MM.1S (cell line): ENCODE data around the gene ERCC4.

ENCODE experiments used
- DNase-seq: peaks from one replicate; pipeline ENCODE4 v3.0.0-alpha.2; 2015
- H2AFZ ChIP-seq: fragments of 300-600 bp; sonication (generic); 2 replicates; pipeline ENCODE4 v1.6.0; 2016; ENCODE audit warnings: antibody characterized with exemption, low read length
- H3F3A ChIP-seq: fragments of 300-600 bp; sonication (generic); 2 replicates; pipeline ENCODE4 v1.6.1; 2016; ENCODE audit warnings: mild to moderate bottlenecking, antibody characterized with exemption, low read length, moderate library complexity, mixed read lengths; ENCODE audit not compliant: insufficient read depth
- H3K27ac ChIP-seq: fragments of 300-600 bp; sonication (generic); 2 replicates; pipeline ENCODE4 v1.5.1; 2016; ENCODE audit warnings: mild to moderate bottlenecking, low read length
- H3K27me3 ChIP-seq: fragments of 300-600 bp; sonication (generic); replicated peaks from 2 replicates; pipeline ENCODE4 v1.6.0; 2016; ENCODE audit warnings: low read length; ENCODE audit not compliant: insufficient read depth
- H3K36me3 ChIP-seq: fragments of 300-600 bp; sonication (generic); replicated peaks from 2 replicates; pipeline ENCODE4 v1.6.1; 2016; ENCODE audit warnings: mild to moderate bottlenecking, low read length, mixed read lengths; ENCODE audit not compliant: insufficient read depth
- H3K4me1 ChIP-seq: fragments of 300-600 bp; sonication (generic); 2 replicates; pipeline ENCODE4 v1.6.1; 2016; ENCODE audit warnings: low read length, mixed read lengths
- H3K4me2 ChIP-seq: fragments of 300-600 bp; sonication (generic); 2 replicates; pipeline ENCODE4 v1.6.0; 2016; ENCODE audit warnings: low read depth, low read length
- H3K4me3 ChIP-seq: fragments of 300-600 bp; sonication (generic); 2 replicates; pipeline ENCODE4 v1.5.1; 2016; ENCODE audit warnings: low read length, mixed read lengths
- H3K79me2 ChIP-seq: fragments of 300-600 bp; sonication (generic); 2 replicates; pipeline ENCODE4 v1.6.1; 2016; ENCODE audit warnings: mixed run types, low read length, mixed read lengths
- H3K9ac ChIP-seq: fragments of 300-600 bp; sonication (generic); 2 replicates; pipeline ENCODE4 v1.6.1; 2016; ENCODE audit warnings: low read length, mixed read lengths
- H3K9me2 ChIP-seq: fragments of 300-600 bp; sonication (generic); replicated peaks from 2 replicates; pipeline ENCODE4 v1.6.1; 2016; ENCODE audit warnings: mild to moderate bottlenecking, low read length, mixed read lengths; ENCODE audit not compliant: insufficient read depth
- H3K9me3 ChIP-seq: fragments of 300-600 bp; sonication (generic); replicated peaks from 2 replicates; pipeline ENCODE4 v1.6.1; 2016; ENCODE audit warnings: mild to moderate bottlenecking, low read length, mixed read lengths; ENCODE audit not compliant: insufficient read depth
- H4K20me1 ChIP-seq: fragments of 300-600 bp; sonication (generic); 2 replicates; pipeline ENCODE4 v1.6.1; 2016; ENCODE audit warnings: mild to moderate bottlenecking, low read length, moderate library complexity, mixed read lengths; ENCODE audit not compliant: insufficient read depth
- EZH2 ChIP-seq: fragments of 300-600 bp; sonication (generic); optimal IDR thresholded peaks from 2 replicates; pipeline ENCODE3; 2017; ENCODE audit warnings: low read depth, mild to moderate bottlenecking, antibody characterized with exemption, low read length, mixed read lengths
- EZH2phosphoT487 ChIP-seq: fragments of 300-600 bp; sonication (generic); IDR thresholded peaks from 2 replicates; pipeline ENCODE4 v1.6.1; 2018; ENCODE audit warnings: antibody characterized with exemption, low read length
- TF ChIP-seq, protein P1 (sequence below): fragments of 300-600 bp; sonication (generic); IDR thresholded peaks from 2 replicates; pipeline ENCODE4 v1.5.1; 2016; ENCODE audit warnings: antibody characterized with exemption, low read length, mixed read lengths

The ERCC4 gene

GRCh38 chr16:13995194-13995593, 75.2 kb downstream of the ERCC4 start:
- Histone ChIP-seq H3K9me2 (no peaks in the 10 kb centered on the region), H2AFZ (no peak overlapping the region), H3K4me3 (no peak overlapping the region), H3K79me2 (no peaks in the 10 kb centered on the region), H3K27me3 (no peaks in the 10 kb centered on the region), H3K4me1 (0 out of 2 replicates have a peak, but pooled peaks cover 3% of the 10 kb centered on the region), H3K27ac (no peak overlapping the region), H3K36me3 (no peaks in the 10 kb centered on the region), H3K9me3 (no peaks in the 10 kb centered on the region), H3K9ac (no peak overlapping the region), H3F3A (no peaks in the 10 kb centered on the region), H3K4me2 (no peak overlapping the region), H4K20me1 (no peaks in the 10 kb centered on the region)
- DNase-seq = no peak
- TF ChIP-seq, protein P1, sequence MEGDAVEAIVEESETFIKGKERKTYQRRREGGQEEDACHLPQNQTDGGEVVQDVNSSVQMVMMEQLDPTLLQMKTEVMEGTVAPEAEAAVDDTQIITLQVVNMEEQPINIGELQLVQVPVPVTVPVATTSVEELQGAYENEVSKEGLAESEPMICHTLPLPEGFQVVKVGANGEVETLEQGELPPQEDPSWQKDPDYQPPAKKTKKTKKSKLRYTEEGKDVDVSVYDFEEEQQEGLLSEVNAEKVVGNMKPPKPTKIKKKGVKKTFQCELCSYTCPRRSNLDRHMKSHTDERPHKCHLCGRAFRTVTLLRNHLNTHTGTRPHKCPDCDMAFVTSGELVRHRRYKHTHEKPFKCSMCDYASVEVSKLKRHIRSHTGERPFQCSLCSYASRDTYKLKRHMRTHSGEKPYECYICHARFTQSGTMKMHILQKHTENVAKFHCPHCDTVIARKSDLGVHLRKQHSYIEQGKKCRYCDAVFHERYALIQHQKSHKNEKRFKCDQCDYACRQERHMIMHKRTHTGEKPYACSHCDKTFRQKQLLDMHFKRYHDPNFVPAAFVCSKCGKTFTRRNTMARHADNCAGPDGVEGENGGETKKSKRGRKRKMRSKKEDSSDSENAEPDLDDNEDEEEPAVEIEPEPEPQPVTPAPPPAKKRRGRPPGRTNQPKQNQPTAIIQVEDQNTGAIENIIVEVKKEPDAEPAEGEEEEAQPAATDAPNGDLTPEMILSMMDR = no peak
- TF ChIP-seq EZH2phosphoT487 (no peak), EZH2 (no peak)

DNA sequence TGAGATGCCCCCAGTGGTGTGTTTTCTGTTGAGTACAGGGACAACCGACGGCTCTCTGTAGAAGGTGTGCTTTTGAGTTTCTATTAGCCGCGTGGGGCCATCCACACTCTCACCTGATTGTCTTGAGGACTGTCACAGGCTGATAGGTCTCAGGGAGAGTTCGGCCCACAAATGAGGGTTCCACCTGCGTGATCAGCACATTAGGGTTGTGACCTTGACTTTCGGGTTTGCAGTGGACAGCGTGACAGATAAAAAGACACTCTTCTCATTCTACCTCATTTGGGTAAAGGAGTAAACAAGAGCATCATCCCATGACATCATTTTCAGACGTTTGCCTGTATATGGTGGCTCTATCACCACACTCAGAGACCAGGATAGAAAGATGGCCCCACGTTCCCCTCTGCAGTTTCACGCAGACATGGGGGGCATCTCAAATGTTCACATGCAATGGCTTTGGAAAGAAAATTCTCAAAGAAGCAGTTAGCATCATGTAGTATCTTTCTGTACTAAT, 76.9 kb downstream of the ERCC4 start:
- no peaks in the 10 kb centered on the region for H3K9me2 ChIP-seq
- H2AFZ ChIP-seq = no peak overlapping the region

DNA sequence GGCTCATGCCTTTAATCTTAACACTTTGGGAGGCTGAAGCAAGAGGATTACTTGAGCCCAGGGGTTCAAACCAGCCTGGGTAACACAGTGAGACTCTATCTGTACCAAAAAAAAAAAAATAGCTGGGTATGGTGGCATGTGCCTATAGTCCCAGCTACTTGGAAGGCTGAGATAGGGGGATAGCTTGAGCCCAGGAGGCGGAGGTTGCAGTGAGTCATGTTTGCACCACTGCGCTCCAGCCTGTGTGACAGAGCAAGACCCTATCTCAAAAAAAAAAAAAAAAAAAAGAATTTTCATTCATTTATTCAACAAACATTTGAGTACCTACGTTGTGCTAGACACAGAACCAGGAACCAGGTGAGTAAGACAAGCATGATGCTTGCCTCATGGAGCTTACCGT, 77.6 kb downstream of the ERCC4 start:
- no peak for TF ChIP-seq EZH2phosphoT487
- Histone ChIP-seq H3F3A (no peaks in the 10 kb centered on the region), H3K4me2 (no peak overlapping the region), H4K20me1 (no peaks in the 10 kb centered on the region), H3K27ac (no peak overlapping the region), H3K4me1 (0 out of 2 replicates have a peak, but pooled peaks cover 3% of the 10 kb centered on the region), H3K79me2 (no peaks in the 10 kb centered on the region), H3K36me3 (no peaks in the 10 kb centered on the region), H3K9me3 (no peaks in the 10 kb centered on the region), H3K27me3 (no peaks in the 10 kb centered on the region), H3K4me3 (no peak overlapping the region), H2AFZ (0 out of 2 replicates have a peak overlapping the region, but pooled peaks have one; percentile 34), H3K9ac (no peak overlapping the region), H3K9me2 (no peaks in the 10 kb centered on the region)
- no peak for DNase-seq

More for the DNA sequence above, 76.9 kb downstream of the ERCC4 start:
- Histone ChIP-seq H3K27me3 (no peaks in the 10 kb centered on the region), H3K4me2 (no peak overlapping the region), H3K4me3 (no peak overlapping the region), H3K9ac (no peak overlapping the region), H3K79me2 (no peaks in the 10 kb centered on the region), H3K36me3 (no peaks in the 10 kb centered on the region), H3K27ac (no peak overlapping the region), H3K4me1 (0 out of 2 replicates have a peak, but pooled peaks cover 3% of the 10 kb centered on the region), H3K9me3 (no peaks in the 10 kb centered on the region), H3F3A (no peaks in the 10 kb centered on the region), H4K20me1 (no peaks in the 10 kb centered on the region)
- TF ChIP-seq, protein P1 = no peak
- TF ChIP-seq EZH2 (no peak), EZH2phosphoT487 (no peak)
- DNase-seq = no peak

DNA sequence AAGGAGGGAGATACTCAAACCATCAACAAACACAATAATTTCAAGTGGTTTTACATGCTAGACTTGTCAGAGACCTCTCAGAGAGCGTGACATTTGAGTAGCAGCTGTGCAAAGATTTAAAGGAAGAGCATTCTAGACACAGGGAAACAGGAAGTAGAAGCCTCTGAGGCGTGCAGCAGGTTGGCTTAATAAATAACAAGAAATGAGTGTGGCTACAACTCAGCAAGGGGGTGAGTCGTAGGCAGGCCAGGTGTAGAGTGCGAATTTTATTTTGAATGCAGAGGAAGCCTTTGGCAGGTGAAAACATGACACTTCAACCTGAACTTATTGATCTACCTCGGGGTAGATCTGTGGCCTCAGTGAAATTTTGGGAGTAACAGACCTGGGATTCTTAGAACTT, 78.0 kb downstream of the ERCC4 start:
- Histone ChIP-seq H3K27ac (no peak overlapping the region), H2AFZ (0 out of 2 replicates have a peak overlapping the region, but pooled peaks have one; percentile 34), H3K9ac (no peak overlapping the region), H3K79me2 (no peaks in the 10 kb centered on the region), H3K27me3 (no peaks in the 10 kb centered on the region), H4K20me1 (no peaks in the 10 kb centered on the region), H3K36me3 (no peaks in the 10 kb centered on the region), H3K4me3 (no peak overlapping the region), H3K4me1 (0 out of 2 replicates have a peak, but pooled peaks cover 3% of the 10 kb centered on the region), H3K4me2 (no peak overlapping the region), H3K9me2 (no peaks in the 10 kb centered on the region), H3K9me3 (no peaks in the 10 kb centered on the region), H3F3A (no peaks in the 10 kb centered on the region)
- DNase-seq = peak; percentile 45
- TF ChIP-seq EZH2 (no peak), EZH2phosphoT487 (no peak)
- TF ChIP-seq, protein P1 = no peak
